DND-41 (cell line): ENCODE data around the gene GP1BA.
A peak's percentile ranks its signal among the peaks of the same experiment; 100 is the strongest.

Source experiments
- EZH2 ChIP-seq: IDR thresholded peaks from 3 replicates; pipeline ENCODE4 v1.6.1; 2012; ENCODE audit warnings: borderline replicate concordance, low read depth, mild to moderate bottlenecking, moderate library complexity, low read length, inconsistent platforms; ENCODE audit not compliant: severe bottlenecking
- TF ChIP-seq, protein P1 (sequence below): IDR thresholded peaks from 2 replicates; pipeline ENCODE4 v1.5.1; 2012; ENCODE audit warnings: borderline replicate concordance, low read length, moderate library complexity, mild to moderate bottlenecking; ENCODE audit not compliant: poor library complexity, severe bottlenecking; ENCODE audit errors: extremely low read depth

GRCh38 chr17:4967539-4968485, 35.7 kb downstream of the GP1BA start, which contains the start of gene SPAG7:
- TF ChIP-seq, protein P1, sequence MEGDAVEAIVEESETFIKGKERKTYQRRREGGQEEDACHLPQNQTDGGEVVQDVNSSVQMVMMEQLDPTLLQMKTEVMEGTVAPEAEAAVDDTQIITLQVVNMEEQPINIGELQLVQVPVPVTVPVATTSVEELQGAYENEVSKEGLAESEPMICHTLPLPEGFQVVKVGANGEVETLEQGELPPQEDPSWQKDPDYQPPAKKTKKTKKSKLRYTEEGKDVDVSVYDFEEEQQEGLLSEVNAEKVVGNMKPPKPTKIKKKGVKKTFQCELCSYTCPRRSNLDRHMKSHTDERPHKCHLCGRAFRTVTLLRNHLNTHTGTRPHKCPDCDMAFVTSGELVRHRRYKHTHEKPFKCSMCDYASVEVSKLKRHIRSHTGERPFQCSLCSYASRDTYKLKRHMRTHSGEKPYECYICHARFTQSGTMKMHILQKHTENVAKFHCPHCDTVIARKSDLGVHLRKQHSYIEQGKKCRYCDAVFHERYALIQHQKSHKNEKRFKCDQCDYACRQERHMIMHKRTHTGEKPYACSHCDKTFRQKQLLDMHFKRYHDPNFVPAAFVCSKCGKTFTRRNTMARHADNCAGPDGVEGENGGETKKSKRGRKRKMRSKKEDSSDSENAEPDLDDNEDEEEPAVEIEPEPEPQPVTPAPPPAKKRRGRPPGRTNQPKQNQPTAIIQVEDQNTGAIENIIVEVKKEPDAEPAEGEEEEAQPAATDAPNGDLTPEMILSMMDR, result peak; percentile 3
- no peak for TF ChIP-seq EZH2
